GM10248 (cell line): ENCODE data around the gene UBE2F.
"Not testable (repeated sequence)": the region's sequence is repeated elsewhere in the genome, so short reads cannot be mapped to it uniquely, and the experiment has no call there.

Source experiments
- CTCF ChIA-PET: fragments of 300-600 bp; sonication (Branson Sonifier 250); formaldehyde crosslinking; extraction: SDS; loops from one replicate; lab custom pipeline; 2021; ENCODE audit warnings: antibody characterized with exemption; lab: Yijun Ruan, JAX
- POLR2A ChIA-PET: fragments of 350-650 bp; sonication (Branson Sonifier 250); formaldehyde crosslinking; extraction: SDS; loops from one replicate; lab custom pipeline; 2020; ENCODE audit warnings: antibody characterized with exemption; lab: Yijun Ruan, JAX
- DNase-seq: peaks from one replicate; pipeline ENCODE4 v3.0.0; 2012; ENCODE audit errors: extremely low spot score
- CTCF ChIP-seq: IDR thresholded peaks from 2 replicates; pipeline ENCODE4 v1.5.1; 2012; ENCODE audit warnings: mild to moderate bottlenecking, low read depth; ENCODE audit errors: extremely low read depth, missing control alignments, control extremely low read depth

UBE2F gene

DNA sequence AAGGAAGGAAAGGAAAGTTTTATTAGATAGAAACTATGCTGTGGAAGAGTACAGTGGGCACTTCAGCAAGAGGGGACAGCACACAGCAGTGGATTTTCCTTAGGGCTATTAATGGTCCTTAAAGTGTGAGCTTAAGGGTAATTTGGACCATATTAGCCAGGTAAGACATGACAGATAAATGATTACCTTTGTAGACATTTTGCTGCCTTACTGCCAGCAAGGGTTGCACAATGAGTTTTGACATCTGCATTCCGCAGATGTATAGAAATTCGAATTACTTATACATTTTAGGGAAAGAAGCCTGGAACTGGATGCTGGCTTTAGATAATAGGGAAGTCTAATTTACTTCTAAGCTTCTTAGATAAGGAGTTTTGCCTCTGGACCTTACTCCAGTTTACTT is 14.0 kb upstream of the UBE2F start:
- CTCF ChIA-PET: interaction anchor here (1.4 to 2.1 kb wide), 2 partner anchors 29 to 311 kb away, joined by 4 to 9 read pairs; no protein-coding TSS in a partner anchor
- POLR2A ChIA-PET: no interaction called here
- DNase-seq: no peak

DNA sequence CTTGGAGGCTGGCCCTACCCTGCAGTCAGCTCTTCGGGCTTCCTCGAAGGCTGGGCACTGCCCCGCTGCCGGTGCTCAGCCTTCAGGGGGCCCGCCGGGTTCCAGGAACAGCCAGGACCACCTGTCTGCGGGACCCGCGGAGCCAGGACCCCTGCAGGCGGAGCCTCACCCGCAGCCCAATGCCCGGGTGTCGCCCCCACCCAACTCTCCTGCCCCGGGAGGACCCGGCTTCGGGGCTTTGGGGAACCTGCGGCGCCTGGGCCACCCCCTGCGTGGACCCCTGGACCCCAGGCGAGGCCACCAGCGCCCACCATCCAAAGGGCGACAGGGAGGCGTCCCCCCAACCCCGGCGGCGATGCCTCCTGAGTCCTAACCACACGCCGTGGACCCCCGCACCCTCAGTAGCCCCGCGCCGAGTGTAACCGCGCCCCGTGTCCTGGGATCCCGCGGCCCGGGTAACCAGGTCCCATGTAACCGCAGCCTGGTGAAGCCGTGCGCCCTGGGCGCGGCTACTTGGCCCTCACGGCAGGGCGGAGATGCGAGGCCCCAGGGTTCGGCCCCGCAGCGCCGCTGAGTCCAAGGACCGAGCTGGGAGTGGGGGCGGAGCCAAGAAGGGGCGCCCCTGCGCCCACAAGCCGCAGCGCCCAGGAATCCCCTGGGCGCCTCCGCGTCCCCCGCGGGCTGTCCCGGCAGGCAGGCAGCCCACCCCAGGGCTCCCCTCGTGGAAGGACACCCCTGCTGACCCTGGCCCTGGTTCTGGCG is 11.0 kb upstream of the UBE2F start:
- ChIA-PET CTCF (no interaction called here), POLR2A (no interaction called here)
- no peak for TF ChIP-seq CTCF
- DNase-seq: no peak

More for the DNA sequence above, 14.0 kb upstream of the UBE2F start:
- TF ChIP-seq CTCF: no peak

DNA sequence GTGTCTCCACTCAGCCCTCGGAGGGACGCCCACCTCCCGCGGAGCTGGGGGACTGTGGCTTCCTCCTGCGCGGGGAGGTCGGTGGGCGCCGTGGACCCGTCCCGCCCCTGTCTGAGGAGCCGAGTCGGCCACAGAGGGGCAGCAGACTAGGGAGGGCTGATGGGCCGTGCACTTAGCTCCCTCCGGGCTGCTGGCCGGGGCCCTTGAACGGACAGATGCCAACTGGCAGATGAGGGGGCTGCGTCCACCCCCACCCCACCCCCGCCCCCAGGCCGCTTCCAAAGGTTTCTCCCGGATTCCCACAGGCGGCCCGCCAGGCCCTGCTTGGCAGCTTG is 10.4 kb upstream of the UBE2F start:
- no peak for TF ChIP-seq CTCF
- ChIA-PET CTCF (no interaction called here), POLR2A (no interaction called here)
- no peak for DNase-seq

DNA sequence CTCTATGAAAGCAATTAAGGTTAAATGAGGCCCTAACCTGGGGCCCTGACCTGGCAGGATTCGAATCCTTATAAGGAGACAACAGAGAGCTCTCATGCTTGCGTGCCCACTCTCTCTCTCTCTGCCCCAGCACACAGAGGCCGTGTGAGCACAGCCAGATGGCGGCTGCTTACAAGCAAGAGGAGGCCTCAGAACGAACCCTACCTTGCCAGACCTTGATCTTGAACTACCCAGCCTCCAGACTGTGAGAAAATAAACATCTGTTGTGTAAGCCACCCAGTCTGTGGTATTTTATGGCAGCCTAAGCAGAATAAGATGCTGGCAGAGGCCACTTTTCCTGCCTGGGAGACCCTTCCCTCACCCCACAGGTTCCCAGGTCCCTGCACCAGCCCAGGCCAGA is 5.2 kb upstream of the UBE2F start:
- POLR2A ChIA-PET: no interaction called here
- CTCF ChIA-PET: interaction anchor here (1.5 kb wide), 1 partner anchor 104 kb away, joined by 7 read pairs; no protein-coding TSS in a partner anchor

GRCh38 chr2:237962432-237963084 is 4.3 kb upstream of the UBE2F start:
- CTCF ChIA-PET: interaction anchor here (1.5 kb wide), 1 partner anchor 105 kb away, joined by 7 read pairs; no protein-coding TSS in a partner anchor
- POLR2A ChIA-PET: no interaction called here
- DNase-seq: no peak
- no peak for TF ChIP-seq CTCF

More for the DNA sequence above, 5.2 kb upstream of the UBE2F start:
- DNase-seq: no peak
- no peak for TF ChIP-seq CTCF

DNA sequence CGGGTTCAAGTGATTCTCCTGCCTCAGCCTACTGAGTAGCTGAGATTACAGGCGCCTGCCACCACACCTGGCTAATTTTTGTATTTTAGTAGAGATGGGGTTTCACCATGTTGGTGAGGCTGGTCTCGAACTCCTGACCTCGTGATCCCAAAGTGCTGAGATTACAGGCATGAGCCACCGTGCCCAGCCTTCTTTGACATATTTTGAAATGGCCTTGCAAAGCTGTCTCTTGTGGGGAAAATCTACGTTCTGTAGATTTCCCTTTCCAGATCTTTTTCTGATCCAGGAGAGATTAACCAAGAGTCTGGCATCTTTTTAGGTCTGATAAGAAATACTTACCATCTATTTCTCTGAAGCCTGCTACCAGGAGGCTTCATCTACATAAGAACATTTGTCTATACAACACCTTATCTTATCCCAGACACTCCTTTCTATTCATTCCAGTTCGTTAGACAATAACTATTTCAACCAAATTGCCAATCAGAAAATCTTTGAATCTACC is 3.3 kb upstream of the UBE2F start:
- DNase-seq, CTCF ChIA-PET, POLR2A ChIA-PET: not testable (repeated sequence)

GRCh38 chr2:237964194-237964577 is 2.6 kb upstream of the UBE2F start:
- POLR2A ChIA-PET: no interaction called here
- no peak for TF ChIP-seq CTCF
- CTCF ChIA-PET: interaction anchor here (0.6 kb wide), 1 partner anchor 47 kb away, joined by 3 read pairs; no protein-coding TSS in a partner anchor
- DNase-seq: no peak
